OCI-M1 (cell line): ENCODE measurements around the gene WWC1.

Experiments
- DNase-seq: peaks from one replicate; lab custom pipeline; 2025; lab: John Stamatoyannopoulos, UW

The WWC1 gene

DNA sequence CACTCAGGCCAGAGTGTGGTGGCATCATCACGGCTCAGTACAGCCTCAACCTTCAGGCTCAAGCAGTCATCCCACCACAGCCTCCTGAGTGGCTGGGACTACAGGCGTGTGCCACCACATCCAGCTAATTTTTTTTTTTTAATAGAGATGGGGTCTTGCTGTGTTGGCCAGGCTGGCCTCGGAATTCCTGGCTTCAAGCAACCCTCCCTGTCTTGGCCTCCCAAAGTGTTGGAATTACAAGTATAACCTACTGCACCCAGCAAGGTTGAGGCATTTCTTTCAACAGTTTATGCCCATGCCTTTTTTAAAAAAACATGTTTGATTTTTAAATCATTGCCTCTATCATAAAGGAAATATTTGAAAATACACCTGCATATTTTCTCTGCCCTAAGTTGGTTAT is 197.6 kb downstream of the WWC1 start:
- DNase-seq = no peak

DNA sequence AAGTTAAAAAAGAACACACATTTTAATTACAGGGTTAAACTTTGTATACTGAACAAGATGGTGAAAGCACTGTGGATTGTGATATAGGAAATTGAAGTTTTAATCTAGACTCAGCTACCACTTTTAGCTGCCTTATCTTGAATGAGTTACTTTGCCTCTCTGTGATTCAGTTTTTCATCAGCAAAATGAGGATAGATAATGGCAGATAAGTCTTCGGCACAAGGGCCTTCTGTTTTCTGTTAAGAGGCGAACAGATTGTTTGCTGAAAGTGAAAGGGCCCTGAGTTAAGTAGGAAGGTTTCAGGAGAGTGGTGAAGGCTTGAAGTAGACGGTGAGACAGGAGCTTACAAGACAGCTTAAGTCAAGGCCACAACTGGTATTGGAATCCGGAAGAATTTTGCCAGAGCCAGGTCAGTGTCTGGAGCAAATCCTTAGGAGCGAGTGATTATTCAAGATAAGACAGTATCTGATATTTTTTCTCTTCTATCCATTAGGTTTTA is 202.7 kb downstream of the WWC1 start:
- no peak for DNase-seq

DNA sequence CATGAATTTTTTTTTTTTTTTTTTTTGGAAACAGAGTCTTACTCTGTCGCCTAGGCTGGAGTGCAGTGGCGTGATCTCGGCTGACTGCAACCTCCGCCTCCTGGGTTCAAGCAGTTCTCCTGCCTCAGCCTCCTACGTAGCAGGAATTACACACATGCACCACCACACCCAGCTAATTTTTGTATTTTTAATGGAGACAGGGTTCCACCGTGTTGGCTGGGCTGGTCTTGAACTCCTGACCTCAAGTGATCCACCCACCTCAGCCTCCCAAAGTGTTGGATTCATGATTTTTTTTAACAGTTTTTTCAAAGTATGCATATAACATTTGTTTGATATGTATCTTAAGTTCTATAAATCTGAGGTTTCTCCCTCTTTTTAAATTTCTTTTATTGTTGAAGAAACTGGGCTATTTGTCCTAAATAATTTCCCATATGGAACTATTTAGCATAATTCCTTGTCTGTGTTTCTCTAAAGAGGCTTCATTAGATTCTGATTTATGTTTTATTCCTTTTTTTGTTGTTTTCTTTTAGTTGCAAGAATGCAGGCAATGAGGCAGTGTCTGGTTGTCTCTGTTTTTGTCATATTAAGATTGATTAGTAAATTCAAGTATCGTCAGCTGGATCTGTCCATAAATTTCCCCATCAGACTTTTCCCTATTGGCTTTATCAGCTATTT is 211.3 kb downstream of the WWC1 start:
- DNase-seq = no peak

DNA sequence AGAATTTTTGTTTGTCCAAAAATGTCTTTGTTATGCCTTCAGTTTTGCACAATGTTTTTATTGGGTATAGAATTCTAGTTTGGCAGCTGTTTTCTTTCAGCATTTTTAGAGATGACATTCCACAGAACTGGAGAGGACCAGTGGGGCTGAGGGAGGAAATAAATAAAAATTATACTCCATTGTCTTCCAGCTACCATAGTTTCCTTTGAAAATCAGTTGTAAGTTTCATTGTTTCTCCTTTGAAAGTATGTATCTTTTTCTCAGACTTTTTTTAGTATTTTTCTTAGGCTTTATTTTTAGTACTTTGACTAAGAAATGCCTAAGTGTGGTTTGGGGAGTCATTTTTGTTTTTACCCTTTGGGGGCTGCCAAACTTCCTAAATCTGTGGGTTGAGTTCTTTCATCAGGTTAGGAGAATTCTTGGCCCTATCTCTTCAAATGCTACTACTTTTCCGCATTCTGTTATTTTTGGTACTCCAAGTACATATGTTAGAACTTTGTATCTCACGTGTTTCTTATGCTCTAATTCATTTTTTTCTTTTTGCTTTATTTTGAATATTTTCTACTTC is 222.5 kb downstream of the WWC1 start:
- peak; percentile 5 for DNase-seq
